GM18907 (cell line): ENCODE data around the gene VTI1A.
A peak's percentile ranks its signal among the peaks of the same experiment; 100 is the strongest.
"Not testable (repeated sequence)": the region's sequence is repeated elsewhere in the genome, so short reads cannot be mapped to it uniquely, and the experiment has no call there.

Experiments used
- ATAC-seq: cut with Tn5 transposase; IDR thresholded peaks from one replicate; pipeline ENCODE4 v1.9.1; 2021; ENCODE audit warnings: mild to moderate bottlenecking, moderate library complexity; ENCODE audit not compliant: unreplicated experiment

Gene VTI1A

DNA sequence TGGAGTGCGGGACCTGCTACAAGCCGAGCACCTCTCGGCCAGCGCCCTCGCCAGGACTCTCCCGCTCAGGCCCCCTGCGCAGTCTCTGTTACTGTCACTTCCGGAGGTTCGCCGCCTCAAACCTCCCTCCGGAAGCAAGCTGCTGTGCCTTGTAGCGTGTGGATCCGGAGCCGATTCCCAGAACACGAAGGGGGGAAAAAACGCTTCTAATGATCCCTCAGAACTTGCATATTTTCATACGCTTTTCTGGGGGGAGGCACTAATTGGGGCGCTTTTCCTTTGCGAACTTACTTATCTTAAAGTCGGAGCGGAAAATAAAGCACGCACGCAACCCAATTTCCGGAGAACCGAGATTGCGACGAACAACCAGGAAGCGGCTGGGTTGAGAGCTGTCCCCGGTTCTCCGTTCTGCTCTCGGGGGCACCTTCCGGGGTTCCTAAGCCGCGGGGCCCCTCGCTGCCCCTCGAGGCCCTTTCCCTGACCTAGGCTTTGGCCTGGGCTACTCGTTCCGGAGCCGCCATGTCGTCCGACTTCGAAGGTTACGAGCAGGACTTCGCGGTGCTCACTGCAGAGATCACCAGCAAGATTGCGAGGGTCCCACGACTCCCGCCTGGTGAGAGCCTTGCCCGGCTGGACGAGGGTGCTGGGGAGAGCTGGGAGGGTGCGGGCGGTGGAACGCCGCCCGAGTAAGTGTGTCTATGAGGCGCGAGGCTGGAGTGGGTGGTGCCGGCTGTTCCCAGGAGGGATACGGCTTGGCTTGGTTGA is at the start of gene VTI1A, which contains the start of gene ZDHHC6:
TSS of gene VTI1A (plus strand) at position 361 of the 765 bp plus-strand sequence. CDS start at position 520, 159 bp downstream.
TSS of gene ZDHHC6 (minus strand) at position 60 of the 765 bp plus-strand sequence. CDS start 1,478 bp downstream, outside the sequence.
- ATAC-seq = peak; percentile 94

DNA sequence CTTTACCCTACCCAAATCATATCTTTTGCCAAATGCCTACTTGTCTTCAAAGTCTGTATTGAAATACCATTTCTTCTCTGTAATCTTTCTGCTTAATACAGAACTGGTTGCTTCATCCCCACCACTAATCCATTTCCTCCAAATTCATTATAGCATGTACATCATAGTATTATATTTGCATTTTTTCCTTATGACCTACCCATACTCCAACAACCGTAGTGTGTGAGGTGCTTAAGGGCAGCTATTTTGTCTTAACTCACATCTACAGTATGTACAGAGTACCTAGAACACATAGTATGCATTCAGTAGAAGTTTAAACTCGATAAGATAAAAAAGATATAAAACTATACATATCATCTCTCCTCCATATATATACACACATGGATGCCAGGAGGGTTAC is 49.4 kb upstream of the VTI1A start:
- ATAC-seq = no peak

DNA sequence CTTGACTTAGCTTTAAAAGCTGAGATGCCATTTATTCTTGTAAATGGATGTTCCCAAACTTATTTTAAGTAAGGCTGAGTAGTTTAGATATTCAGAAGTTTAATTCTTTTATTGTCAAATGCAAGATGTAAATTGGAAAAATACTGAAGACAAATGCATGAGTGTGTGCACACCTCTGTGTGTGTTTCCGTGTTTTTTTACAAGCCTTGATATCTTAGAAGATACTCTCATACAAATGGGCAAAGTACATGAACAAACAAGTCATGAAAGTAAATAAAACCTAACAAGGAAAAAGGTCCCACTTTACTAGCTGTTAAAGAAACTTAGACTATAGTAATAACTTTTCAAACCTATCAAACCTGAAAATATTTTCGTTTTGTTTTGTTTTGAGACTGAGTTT is 44.1 kb upstream of the VTI1A start:
- no peak for ATAC-seq

DNA sequence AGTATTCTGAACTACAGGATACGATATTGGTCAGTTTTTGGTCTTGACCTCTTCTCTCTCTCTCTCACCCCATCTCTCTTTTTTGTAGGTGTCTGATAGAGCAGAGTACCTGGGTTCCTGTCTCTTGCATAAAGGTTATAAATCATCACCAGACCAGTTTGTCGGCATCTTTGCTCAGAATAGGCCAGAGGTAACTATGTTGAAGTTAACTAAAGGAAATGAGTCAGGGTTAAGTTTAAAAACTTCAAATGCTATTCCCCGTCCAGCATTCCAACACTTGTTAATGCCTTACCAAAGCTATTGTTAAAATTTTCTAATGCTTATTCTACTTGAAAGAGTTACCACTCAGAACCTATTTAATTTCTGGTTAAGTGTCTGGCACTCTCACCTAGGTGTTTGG is 42.4 kb upstream of the VTI1A start:
- no peak for ATAC-seq

DNA sequence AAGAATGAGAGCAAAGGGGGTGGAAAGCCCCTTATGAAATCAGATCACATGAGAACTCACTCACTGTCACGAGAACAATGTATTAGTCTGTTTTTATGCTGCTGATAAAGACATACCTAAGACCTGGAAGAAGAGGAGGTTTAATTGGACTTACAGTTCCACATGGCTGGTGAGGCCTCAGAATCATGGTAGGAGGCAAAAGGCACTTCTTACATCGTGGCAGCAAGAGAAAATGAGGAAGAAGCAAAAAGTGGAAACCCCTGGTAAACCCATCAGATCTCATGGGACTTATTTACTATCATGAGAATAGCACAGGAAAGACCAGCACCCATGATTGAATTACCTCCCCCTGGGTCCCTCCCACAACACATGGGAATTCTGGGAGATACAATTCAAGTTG is 40.2 kb upstream of the VTI1A start:
- not testable (repeated sequence) for ATAC-seq

DNA sequence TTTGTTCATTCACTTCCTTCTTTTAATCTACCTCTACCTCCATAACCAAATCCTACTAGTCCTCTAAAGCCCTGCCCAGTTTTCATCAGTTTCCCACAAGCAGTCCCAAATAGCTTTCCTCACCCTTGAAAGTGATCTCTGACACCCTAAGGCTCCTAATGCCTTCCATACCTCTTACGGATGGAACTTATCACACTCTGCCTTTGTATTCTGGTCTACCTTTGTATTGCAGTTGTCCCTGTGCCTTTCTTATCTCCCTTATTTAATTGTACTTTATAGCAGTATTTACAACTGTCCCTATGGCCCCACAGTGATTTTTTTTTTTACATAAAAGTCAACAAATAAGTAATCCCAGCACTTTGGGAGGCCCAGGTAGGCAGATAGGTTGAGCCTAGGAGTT is 39.3 kb upstream of the VTI1A start:
- ATAC-seq = no peak

DNA sequence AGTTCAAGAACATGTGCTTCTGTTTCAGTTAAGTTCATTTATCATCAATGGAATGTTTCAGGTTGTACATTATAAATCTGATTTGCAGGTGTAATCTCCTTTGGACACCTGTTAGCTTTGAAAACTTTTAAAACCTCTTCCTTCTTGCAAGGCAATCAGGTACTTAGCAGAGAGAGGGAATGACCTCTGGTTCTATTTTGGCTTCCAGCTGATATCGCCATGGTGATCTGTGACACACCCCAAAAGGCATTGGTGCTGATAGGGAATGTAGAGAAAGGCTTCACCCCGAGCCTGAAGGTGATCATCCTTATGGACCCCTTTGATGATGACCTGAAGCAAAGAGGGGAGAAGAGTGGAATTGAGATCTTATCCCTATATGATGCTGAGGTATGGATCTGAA is 37.7 kb upstream of the VTI1A start:
- ATAC-seq = no peak

DNA sequence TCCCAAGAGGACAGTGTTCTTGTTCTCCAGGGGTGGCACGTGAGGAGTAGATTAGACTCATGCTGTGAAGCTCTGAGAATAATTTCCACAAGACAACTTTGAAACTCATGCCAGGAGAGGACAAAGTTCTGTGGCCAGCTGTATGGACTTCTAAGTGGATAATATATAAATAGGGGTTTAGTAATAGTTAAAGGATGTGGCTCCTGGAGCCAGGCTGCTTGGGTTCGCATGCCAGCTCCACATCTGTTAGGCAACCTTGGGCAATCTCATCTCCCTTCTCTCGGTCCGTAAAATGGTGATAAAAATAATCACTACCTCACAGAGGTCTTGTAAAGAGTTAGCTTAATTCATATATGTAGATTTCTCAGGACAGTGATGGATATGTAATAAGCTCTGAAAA is 37.3 kb upstream of the VTI1A start:
- ATAC-seq = no peak

DNA sequence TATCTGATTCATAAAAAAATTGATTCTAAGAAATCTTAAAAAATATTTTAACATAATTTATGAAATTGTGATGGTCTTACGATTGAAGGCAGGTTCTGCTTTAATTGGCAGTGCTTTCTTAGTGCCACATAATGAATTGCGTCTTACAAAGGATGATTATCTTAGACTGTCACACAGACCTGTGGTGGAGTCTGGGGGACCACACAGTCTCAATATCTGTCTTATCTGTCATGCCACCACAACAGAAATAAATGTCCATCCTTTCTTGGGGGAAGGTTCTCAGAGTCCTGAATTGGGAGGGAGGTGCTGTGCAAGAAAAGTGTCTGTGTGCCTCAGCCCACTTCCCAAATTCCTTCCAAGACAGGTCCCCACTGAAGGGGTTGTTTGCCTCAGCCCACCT is 34.3 kb upstream of the VTI1A start:
- ATAC-seq = no peak

DNA sequence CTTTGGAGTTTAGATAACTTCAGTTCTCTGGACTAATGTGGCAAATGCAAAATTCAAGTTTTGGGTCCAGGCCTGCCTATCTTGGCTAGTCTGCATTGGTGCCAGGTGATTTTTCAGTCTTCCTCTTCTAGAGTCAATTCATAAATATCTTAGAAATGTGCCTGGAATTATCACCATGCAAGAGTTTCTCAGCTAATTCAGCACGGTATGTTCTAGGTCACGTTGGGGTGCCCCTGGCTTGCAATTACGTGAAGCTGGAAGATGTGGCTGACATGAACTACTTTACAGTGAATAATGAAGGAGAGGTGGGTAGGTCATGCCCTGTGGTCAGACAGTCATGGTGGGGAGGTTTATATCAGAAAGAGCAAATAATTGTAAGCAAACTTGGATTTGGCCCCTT is 25.3 kb upstream of the VTI1A start:
- no peak for ATAC-seq

DNA sequence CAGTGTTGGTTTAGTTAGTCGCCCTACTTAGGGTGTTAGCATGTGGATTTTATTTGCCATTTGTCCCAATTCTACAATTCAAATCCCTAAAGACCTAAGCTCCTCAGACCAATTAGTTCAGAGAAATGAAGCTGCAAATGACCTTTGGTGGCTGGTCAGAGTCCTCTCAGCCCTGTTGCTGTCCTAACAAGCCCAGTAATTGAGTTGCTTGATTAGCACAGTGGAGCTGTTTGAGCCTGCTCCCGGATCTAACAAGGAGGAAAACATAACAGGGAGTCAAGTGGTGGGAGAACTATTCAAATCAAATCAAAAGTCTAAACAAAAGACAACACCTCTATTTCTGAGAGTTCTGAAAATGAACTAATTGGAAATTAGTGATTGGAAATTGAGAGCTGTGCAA is 22.4 kb upstream of the VTI1A start:
- ATAC-seq = no peak

DNA sequence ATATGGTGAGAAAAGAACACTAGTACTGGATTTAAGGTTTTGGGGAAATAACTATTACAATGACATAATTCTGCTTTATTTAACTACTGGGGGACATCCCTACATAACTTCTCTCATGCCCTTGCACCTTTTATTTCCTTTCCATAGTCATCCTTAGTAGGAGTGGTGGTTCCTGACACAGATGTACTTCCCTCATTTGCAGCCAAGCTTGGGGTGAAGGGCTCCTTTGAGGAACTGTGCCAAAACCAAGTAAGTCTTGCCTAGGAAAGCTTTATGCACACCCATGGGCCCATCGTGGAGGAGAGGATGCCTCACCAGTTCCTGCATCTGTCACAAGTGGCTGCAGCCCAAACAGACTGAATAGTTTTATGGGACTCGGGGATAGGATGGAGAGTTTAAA is 20.9 kb upstream of the VTI1A start:
- ATAC-seq = no peak

DNA sequence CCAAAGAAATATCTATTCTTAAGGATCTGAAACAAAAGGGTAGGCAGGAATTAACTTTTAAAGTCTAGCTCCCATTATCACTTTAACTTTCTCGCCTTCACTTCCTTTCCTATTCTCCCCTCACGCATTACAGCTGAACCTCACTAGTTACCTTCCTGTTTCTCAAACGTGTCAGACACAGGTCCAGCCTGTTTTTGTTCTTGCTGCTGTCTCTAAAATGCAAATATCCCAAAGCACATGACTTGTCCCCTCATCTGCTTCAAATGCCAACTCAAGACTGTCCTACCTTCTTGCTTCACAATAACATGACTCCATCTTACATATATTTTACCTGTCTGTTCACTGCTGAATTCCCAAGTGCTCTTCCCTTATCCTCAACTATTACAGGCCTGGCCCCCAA is 17.9 kb upstream of the VTI1A start:
- ATAC-seq = peak; percentile 56

DNA sequence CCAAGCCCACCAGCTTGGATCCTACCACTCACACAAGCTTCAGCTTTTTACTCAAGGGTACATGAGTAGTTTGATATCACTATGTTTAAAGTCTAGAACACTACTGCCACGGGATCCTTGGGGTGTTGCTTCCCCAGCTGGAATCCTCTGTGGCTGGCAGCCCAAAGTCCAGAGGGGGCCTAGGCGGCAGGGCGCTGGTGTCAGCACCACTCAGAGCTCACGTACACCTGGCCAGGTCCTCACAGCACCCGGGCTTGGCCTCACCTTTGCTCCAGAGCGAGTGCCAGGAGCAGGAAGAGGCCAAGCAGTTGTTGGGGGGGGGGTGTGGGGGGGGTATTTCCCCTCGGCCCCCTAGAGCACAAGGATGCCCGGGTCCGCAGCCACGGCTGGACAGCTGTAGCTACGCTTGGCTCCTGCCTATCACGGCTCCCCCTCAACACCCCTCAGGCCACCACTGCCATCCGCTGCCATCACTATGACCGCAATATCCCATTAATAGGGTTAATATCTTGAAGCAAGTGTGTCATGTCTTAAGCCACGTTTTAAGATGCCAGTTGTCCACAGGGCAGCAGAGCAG is 17.3 kb upstream of the VTI1A start:
- ATAC-seq = no peak

DNA sequence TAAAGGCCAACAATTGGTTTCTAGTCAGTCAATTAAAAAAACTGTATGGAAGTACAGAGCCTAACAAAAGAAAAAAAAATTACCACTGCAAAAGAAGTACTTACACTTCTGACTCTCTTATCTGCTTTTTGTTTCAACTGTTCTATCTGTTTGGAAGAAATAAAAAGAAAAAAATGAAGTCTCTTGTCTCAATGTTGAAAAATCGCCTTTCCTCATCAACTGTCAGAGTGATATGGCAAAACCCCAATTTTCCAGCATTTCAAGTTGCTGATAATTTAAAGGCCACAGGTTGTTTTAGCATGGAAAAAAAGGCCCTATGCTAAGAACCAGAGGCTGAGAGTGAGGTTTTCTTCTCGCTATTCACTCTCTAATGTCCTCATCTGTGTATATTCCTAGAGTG is 13.9 kb upstream of the VTI1A start:
- no peak for ATAC-seq

DNA sequence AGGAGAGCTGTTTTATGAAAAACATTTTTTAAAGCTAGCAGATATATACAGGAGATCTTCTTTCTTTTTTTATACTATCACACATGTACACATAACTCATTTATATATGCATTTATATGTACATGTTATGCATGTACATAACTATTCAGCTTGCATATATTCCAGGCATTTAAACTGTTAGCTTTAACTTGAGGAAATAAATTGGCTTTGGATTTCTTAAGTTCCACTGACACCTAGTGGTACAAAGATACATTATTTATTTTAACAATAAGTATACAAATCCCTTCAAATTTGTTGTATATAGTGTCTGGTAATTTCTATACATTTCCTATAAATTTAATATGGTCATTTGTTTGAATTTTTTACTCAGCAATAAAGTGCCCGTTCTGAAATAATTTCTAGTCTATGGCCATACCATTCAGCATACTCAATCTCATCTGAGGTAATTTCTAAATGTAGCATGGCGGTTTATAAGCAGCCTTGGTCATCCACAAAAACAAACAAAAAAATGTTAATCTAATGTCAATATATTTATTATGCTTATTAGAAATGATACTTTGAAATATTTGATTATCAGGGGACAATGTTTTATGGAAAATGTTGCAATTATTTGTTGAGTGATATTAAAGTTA is 11.9 kb upstream of the VTI1A start:
- no peak for ATAC-seq

DNA sequence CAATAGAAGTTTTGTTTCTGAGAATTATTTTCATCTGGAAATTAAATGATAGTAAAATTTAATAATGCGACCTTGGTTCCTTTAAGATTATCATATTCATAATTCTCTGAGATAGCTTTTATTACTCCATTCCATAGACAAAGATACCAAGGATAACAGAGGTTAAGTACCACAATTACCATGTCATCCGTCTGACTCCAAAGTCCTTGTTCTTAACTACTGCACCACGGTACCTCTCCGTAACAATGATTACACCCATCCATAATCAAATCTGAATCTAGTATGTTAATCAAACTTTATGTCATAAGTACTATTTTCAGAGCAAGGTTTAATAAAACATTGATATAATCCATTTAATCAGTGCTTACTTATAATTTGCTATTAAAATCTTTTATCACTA is 8.7 kb upstream of the VTI1A start:
- no peak for ATAC-seq

DNA sequence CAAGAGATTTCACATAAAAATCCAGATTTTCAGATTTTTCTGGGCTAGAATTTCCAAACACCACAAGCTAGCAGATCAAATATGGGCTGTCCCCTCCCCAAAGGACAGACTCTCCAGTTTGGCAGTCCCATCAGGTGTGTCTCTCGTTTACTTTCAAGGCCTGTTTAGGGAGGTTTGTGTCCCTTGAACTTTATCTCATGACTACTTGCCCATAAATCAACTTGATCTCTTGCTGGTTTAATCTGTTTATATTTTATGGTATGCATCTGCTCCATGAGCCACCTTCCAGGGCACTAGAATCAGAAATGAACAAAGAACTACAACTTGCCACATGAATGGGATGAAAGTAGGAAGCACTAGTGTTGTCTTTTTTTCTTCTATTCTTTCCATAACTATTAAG is 5.5 kb upstream of the VTI1A start:
- no peak for ATAC-seq

DNA sequence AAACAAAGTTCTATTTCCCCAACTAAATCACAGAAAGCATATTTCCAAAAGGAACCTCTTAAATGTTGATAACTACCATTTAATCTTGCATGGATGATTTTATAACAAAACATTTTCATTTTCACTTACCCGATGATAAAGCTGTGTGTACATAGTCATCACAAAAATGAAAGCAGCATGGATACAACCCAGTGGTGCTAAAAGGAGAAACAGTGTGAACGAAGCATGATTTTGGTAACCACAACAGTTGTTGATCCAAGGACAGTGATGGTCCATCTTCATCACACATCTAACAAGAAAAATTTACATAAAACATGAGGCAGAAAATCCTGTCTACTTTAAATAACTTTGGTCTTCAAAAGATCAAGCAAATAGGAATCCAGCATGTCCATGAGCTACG is 5.0 kb upstream of the VTI1A start:
- no peak for ATAC-seq

DNA sequence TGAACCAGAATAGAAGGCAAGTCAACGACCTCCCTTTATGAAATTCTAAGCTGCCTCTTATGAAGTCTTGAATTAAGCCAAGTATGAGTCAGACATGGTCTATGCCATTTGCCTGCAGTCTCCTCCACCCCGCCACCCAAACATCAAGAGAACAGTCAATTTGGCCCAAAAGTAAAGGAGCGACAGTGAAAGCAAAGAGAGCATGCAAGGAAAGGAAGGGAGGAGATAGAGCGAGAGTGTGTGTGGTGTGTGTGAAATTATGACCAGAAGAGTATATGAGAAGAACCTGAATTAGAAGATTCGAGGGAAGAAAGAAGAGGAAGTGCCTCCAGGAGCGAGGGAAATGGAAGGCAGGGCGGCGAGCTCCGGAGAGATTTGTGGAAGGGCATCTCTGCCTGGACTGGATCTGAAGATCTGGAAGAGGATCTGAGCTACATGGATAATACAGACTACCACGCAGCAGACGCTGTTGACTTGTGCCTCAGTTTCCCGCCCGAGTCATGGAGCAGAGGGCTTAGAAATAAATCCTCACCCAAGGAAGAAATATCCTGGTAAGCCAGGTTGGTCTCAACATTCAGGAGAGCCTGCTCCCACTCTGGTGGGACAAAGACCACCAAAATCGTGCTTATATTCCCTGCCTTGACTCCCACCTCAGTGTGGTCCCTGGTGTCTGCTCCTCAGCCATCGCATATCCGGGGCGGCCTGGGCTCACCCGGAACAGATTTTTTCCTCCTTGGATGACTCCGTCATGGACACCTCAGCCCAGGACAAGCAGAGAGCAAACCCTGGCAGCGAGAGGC is 760 bp upstream of the VTI1A start:
- no peak for ATAC-seq

DNA sequence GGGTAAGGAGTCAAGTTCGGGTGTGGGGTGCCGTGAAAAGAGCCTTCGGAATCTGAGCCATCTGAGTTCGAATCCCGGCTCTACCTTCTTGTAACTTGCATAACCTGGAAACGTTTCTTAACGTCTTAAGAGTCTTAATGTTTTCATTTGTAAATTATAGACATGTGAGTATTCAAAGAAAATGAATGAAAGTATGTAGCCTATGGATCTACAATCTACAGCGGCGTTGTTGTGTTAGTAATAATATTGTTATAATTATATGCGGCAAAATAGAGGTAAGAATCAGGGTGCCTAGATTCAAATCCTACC is 559 bp downstream of the VTI1A start:
- no peak for ATAC-seq

DNA sequence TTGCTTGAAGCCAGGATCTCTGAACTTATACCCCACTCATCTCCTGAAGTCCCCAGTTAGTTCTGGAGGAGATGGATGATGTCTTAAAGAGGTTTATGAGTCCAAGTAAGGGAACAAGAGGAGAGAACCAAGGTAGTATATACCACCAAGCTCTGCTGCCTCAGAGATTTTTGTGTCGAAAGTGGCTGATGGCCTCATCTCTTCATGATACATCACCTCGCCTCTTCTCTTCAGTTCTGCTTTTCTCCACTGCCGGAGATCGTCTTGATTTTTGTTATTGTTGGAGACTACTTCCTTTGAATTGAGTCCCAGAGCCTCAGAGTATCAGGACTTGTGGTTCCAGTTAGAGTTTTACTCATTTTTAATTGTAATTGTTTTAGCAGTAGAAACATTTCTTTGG is 1.9 kb downstream of the VTI1A start:
- ATAC-seq = no peak
